Measurements from ENCODE around the gene FTCD. TPM values are rescaled to one million over a fixed set of nuclear protein-coding genes. Genes with fewer than 3 reads are reported as not detected.

FTCD gene
- total and polyA plus RNA-seq, 10 of the 15 experiments (the other 5 are each of a cell fraction or from before 2014, with no cell fraction given), result 0.27 to 0.28 TPM; not detected in 8

DNA sequence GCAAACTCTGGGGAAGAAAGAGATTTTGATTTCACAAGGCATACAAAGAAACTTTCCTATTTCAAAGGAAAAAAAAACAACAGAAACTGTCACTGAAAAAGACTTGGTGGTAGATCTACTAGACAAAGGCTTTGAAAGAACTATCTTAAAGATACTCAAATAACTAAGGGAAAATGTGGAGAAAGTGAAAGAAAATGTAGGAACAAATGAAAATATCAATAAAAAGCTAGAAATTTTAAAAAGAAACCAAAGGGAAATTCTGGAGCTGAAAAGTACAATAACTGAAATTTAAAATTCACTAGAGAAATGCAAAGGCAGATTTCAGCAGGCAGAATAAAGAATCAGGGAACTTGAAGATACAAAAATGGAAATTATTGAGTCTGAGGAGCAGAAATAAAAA is 51.3 kb downstream of the FTCD start:
- ChIA-PET POLR2A (no interaction called here), SMC1A (ENCODE audit: uncharacterized antibody, unreplicated experiment) (no interaction called here), CTCF (interaction anchor here (0.7 kb wide), 1 partner anchor 156 kb away, joined by 3 read pairs; no protein-coding TSS in a partner anchor), RAD21 (ENCODE audit: unreplicated experiment) (no interaction called here)
- no peak overlapping the region for H3K4me2 ChIP-seq (ENCODE audit: control insufficient read depth, insufficient read depth)
- TF ChIP-seq, protein P1, sequence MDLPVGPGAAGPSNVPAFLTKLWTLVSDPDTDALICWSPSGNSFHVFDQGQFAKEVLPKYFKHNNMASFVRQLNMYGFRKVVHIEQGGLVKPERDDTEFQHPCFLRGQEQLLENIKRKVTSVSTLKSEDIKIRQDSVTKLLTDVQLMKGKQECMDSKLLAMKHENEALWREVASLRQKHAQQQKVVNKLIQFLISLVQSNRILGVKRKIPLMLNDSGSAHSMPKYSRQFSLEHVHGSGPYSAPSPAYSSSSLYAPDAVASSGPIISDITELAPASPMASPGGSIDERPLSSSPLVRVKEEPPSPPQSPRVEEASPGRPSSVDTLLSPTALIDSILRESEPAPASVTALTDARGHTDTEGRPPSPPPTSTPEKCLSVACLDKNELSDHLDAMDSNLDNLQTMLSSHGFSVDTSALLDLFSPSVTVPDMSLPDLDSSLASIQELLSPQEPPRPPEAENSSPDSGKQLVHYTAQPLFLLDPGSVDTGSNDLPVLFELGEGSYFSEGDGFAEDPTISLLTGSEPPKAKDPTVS (IDR thresholded peaks at IDR 0.05; ENCODE audit: low read depth, low read length), result no peak
- TF ChIP-seq SUPT20H (IDR thresholded peaks at IDR 0.05; ENCODE audit: borderline replicate concordance, control insufficient read depth, low read depth, low read length) (no peak), SIN3A (IDR thresholded peaks at IDR 0.05; ENCODE audit: low read depth, low read length) (no peak), SPI1 (IDR thresholded peaks at IDR 0.05; ENCODE audit: borderline replicate concordance, insufficient read depth, low read depth, low read length) (no peak), CUX1 (IDR thresholded peaks at IDR 0.05; ENCODE audit: insufficient replicate concordance, low read depth, low read length) (no peak)
- TF ChIP-seq, protein P2, sequence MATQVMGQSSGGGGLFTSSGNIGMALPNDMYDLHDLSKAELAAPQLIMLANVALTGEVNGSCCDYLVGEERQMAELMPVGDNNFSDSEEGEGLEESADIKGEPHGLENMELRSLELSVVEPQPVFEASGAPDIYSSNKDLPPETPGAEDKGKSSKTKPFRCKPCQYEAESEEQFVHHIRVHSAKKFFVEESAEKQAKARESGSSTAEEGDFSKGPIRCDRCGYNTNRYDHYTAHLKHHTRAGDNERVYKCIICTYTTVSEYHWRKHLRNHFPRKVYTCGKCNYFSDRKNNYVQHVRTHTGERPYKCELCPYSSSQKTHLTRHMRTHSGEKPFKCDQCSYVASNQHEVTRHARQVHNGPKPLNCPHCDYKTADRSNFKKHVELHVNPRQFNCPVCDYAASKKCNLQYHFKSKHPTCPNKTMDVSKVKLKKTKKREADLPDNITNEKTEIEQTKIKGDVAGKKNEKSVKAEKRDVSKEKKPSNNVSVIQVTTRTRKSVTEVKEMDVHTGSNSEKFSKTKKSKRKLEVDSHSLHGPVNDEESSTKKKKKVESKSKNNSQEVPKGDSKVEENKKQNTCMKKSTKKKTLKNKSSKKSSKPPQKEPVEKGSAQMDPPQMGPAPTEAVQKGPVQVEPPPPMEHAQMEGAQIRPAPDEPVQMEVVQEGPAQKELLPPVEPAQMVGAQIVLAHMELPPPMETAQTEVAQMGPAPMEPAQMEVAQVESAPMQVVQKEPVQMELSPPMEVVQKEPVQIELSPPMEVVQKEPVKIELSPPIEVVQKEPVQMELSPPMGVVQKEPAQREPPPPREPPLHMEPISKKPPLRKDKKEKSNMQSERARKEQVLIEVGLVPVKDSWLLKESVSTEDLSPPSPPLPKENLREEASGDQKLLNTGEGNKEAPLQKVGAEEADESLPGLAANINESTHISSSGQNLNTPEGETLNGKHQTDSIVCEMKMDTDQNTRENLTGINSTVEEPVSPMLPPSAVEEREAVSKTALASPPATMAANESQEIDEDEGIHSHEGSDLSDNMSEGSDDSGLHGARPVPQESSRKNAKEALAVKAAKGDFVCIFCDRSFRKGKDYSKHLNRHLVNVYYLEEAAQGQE (IDR thresholded peaks at IDR 0.05; ENCODE audit: low read depth, low read length), result no peak
- TF ChIP-seq, protein P3, sequence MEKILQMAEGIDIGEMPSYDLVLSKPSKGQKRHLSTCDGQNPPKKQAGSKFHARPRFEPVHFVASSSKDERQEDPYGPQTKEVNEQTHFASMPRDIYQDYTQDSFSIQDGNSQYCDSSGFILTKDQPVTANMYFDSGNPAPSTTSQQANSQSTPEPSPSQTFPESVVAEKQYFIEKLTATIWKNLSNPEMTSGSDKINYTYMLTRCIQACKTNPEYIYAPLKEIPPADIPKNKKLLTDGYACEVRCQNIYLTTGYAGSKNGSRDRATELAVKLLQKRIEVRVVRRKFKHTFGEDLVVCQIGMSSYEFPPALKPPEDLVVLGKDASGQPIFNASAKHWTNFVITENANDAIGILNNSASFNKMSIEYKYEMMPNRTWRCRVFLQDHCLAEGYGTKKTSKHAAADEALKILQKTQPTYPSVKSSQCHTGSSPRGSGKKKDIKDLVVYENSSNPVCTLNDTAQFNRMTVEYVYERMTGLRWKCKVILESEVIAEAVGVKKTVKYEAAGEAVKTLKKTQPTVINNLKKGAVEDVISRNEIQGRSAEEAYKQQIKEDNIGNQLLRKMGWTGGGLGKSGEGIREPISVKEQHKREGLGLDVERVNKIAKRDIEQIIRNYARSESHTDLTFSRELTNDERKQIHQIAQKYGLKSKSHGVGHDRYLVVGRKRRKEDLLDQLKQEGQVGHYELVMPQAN (conservative IDR thresholded peaks at IDR 0.05), result no peak
- no peak overlapping the region for H3K9ac ChIP-seq (ENCODE audit: control insufficient read depth, insufficient read depth, low read length)
- no peaks in the 10 kb centered on the region for H3K79me2 ChIP-seq (ENCODE audit: control insufficient read depth, insufficient read depth, low read length)
- H3K9me3 ChIP-seq (replicated peaks; ENCODE audit: control insufficient read depth, insufficient read depth, low read length), result no peaks in the 10 kb centered on the region; the same call in 2 of the 3 replicates
- H3K4me1 ChIP-seq (ENCODE audit: control insufficient read depth, insufficient read depth, low read length), result no peaks in the 10 kb centered on the region
- no peak overlapping the region for H3K27ac ChIP-seq (ENCODE audit: control insufficient read depth, insufficient read depth)
- H2AFZ ChIP-seq (ENCODE audit: control insufficient read depth, low read depth, low read length), result no peak overlapping the region
- H3K4me3 ChIP-seq, result no peak overlapping the region
- ATAC-seq, result no peak
- H3K36me3 ChIP-seq (ENCODE audit: control insufficient read depth in 2 of 2, insufficient read depth in 2 of 2, low read length in 1 of 2), result no peaks in the 10 kb centered on the region
- FAIRE-seq, result no peak
- no peaks in the 10 kb centered on the region for H3K27me3 ChIP-seq (replicated peaks in 1 of 2; ENCODE audit: control insufficient read depth in 2 of 2, insufficient read depth in 2 of 2, low read length in 1 of 2)
- DNase-seq (ENCODE audit: low read depth, low spot score), result no peak
- no peaks in the 10 kb centered on the region for H4K20me1 ChIP-seq (ENCODE audit: control insufficient read depth, insufficient read depth)
- in situ Hi-C loops (cut with MboI), result no loop called here
- intact Hi-C loops (cut with micrococcal nuclease; ENCODE audit: unreplicated experiment), result no loop called here
- BruUV-seq (replicated peaks), result no TSS peak

All from GM12878 (cell line).